Smooth muscle cell (in vitro differentiated cells): ENCODE results near the gene HMG20A. TPM values are rescaled to one million over a fixed set of nuclear protein-coding genes. Genes with fewer than 3 reads are reported as not detected.

Experiments used
- DNase-seq: peaks from one replicate; lab custom pipeline; 2025; ENCODE audit not compliant: unreplicated experiment; lab: John Stamatoyannopoulos, UW
- H2AFZ ChIP-seq: fragments of 200-600 bp; sonication (generic); 2 replicates; pipeline ENCODE4 v1.6.0; 2016; ENCODE audit warnings: antibody characterized with exemption, low read depth, mild to moderate bottlenecking
- H3F3A ChIP-seq: fragments of 200-600 bp; sonication (generic); 2 replicates; pipeline ENCODE4 v1.6.0; 2017; ENCODE audit warnings: antibody characterized with exemption, low read depth
- H3K27ac ChIP-seq: fragments of 200-600 bp; sonication (generic); 2 replicates; pipeline ENCODE4 v1.5.1; 2016; ENCODE audit warnings: low read depth, mild to moderate bottlenecking
- H3K27me3 ChIP-seq: fragments of 200-600 bp; sonication (generic); 2 replicates; pipeline ENCODE4 v1.6.1; 2016; ENCODE audit warnings: low read depth, mild to moderate bottlenecking
- H3K36me3 ChIP-seq: fragments of 200-600 bp; sonication (generic); 2 replicates; pipeline ENCODE4 v1.5.1; 2016; ENCODE audit warnings: low read depth
- H3K4me1 ChIP-seq: fragments of 200-600 bp; sonication (generic); 2 replicates; pipeline ENCODE4 v1.5.1; 2016; ENCODE audit warnings: low read depth
- H3K4me2 ChIP-seq: fragments of 200-600 bp; sonication (generic); 2 replicates; pipeline ENCODE4 v1.6.0; 2016; ENCODE audit warnings: mild to moderate bottlenecking
- H3K4me3 ChIP-seq: fragments of 200-600 bp; sonication (generic); 2 replicates; pipeline ENCODE4 v1.5.1; 2016; ENCODE audit warnings: mild to moderate bottlenecking
- H3K79me2 ChIP-seq: fragments of 200-600 bp; sonication (generic); 2 replicates; pipeline ENCODE4 v1.6.0; 2016; ENCODE audit warnings: low read depth, mild to moderate bottlenecking
- H3K9ac ChIP-seq: fragments of 200-600 bp; sonication (generic); 2 replicates; pipeline ENCODE4 v1.6.0; 2016; ENCODE audit warnings: low read depth
- H3K9me3 ChIP-seq: fragments of 200-600 bp; sonication (generic); replicated peaks from 2 replicates; pipeline ENCODE4 v1.5.1; 2016; ENCODE audit warnings: low read depth
- H4K20me1 ChIP-seq: fragments of 200-600 bp; sonication (generic); 2 replicates; pipeline ENCODE4 v1.6.0; 2016; ENCODE audit warnings: low read depth
- CTCF ChIP-seq: fragments of 200-600 bp; sonication (generic); IDR thresholded peaks from 2 replicates; pipeline ENCODE4 v1.5.1; 2017; ENCODE audit warnings: borderline replicate concordance, mild to moderate bottlenecking, antibody characterized with exemption; ENCODE audit not compliant: insufficient read depth, poor library complexity, severe bottlenecking
- WGBS: methylation state at CpG from one replicate; pipeline ENCODE4 v1.1.7; 2016; ENCODE audit warnings: low lambda C conversion rate; 5-methylcytosine and 5-hydroxymethylcytosine counted together
- polyA plus RNA-seq: library from polyadenylated mRNA; unstranded; fragments of >200 nt; fragmentation: Nextera tagmentation; extraction: Ambion mirVana; gene quantifications from 2 replicates; pipeline ENCODE4 v1.2.1, GENCODE V29; 2016
- total RNA-seq: library from RNA; depleted of rRNA; stranded (reverse); fragments of >200 nt; gene quantifications from 2 replicates; pipeline ENCODE4 v1.2.3, GENCODE V29; 2014

HMG20A gene
- total and polyA plus RNA-seq, 2 experiments from 2014 or later: 20.5 to 40.3 TPM

- no peaks in the 10 kb centered on the region for H3F3A ChIP-seq
- no peak overlapping the region for H3K27ac ChIP-seq
- H3K4me2 ChIP-seq: peak overlapping the region; percentile 43
- no peaks in the 10 kb centered on the region for H3K9me3 ChIP-seq
- no peak for DNase-seq
- no peaks in the 10 kb centered on the region for H4K20me1 ChIP-seq
- no peak overlapping the region for H3K9ac ChIP-seq
- H2AFZ ChIP-seq: peak overlapping the region; percentile 82
- peaks cover 7% of the 10 kb centered on the region for H3K4me1 ChIP-seq
- H3K27me3 ChIP-seq: no peaks in the 10 kb centered on the region
- H3K36me3 ChIP-seq: no peaks in the 10 kb centered on the region
- no peak overlapping the region for H3K4me3 ChIP-seq
- H3K79me2 ChIP-seq: no peaks in the 10 kb centered on the region
- 42% methylated on average over 12 of the region's 13 CpGs for WGBS
- no peak for TF ChIP-seq CTCF
Measured at GRCh38 chr15:77533578-77534430, 113.1 kb downstream of the HMG20A start.

Other genes starting within 250 kb of the HMG20A start
- 19.5 and 21.9 TPM in 2 replicates for gene PEAK1, start 784 bp upstream of the HMG20A start, total RNA-seq
- gene PEAK1, start 784 bp upstream of the HMG20A start, polyA plus RNA-seq: 5.6 and 6.2 TPM in 2 replicates
- gene LINGO1, start 212.0 kb downstream of the HMG20A start, total RNA-seq: 3.5 and 8.2 TPM in 2 replicates
- 11.1 and 13.4 TPM in 2 replicates for gene LINGO1, start 212.0 kb downstream of the HMG20A start, polyA plus RNA-seq